ENCODE measurements around the gene CMAS.

DNA sequence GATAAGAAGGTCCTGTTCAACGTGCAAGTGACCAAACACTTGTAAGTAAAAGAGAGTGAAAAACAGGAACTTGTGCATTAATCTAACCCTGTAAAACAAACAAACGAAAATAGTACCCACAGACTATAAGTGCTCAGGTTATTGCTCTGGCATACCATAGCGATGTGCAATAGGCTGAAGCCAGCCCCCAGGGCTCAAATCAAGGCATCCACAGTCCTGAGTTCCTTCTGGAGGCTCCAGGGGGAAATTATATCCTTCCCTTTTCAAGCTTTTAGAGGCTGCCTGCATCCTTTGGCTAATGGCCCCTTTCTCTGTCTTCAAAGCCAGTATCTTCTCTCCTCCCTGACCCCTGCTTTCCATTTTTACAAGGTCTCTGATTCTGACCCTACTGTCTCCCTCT is 8.1 kb upstream of the CMAS start:
- TF ChIP-seq POLR2A (IDR thresholded peaks at IDR 0.05) (no peak), CTCF (IDR thresholded peaks at IDR 0.05) (no peak)
